Tibial artery (tissue), 4 donors: ENCODE results near the gene RBMS3.

Source experiments
- DNase-seq, 2 donors: peaks; one replicate each; pipeline ENCODE4 v3.0.0-alpha.2; 2019
- H3K27ac ChIP-seq, 2 donors: fragments of 200-600 bp; sonication (generic) in 1 of 2; 1 replicate in 1 of 2; 2 replicates in 1 of 2; pipeline ENCODE4 v1.5.1; 2018 to 2019; ENCODE audit warnings: mild to moderate bottlenecking in 1 of 2
- H3K27me3 ChIP-seq, 2 donors: fragments of 200-600 bp; sonication (generic) in 1 of 2; one replicate each; pipeline versions ENCODE4 v1.5.1 to v1.6.0; 2016 to 2019
- H3K36me3 ChIP-seq, 3 donors: fragments of 200-600 bp; sonication (generic) in 2 of 3; one replicate each; pipeline ENCODE4 v1.5.1; 2016 to 2019; ENCODE audit warnings: mild to moderate bottlenecking in 2 of 3
- H3K4me1 ChIP-seq, 4 donors: fragments of 200-600 bp; sonication (generic) in 2 of 4; 1 replicate in 3 of 4; 2 replicates in 1 of 4; pipeline ENCODE4 v1.5.1; 2016 to 2019
- H3K4me3 ChIP-seq, 2 donors: fragments of 200-600 bp; sonication (generic) in 1 of 2; 1 replicate in 1 of 2; 2 replicates in 1 of 2; pipeline ENCODE4 v1.5.1; 2018 to 2019; ENCODE audit warnings: mild to moderate bottlenecking in 2 of 2
- H3K9me3 ChIP-seq, 3 donors: fragments of 200-600 bp; sonication (generic) in 1 of 3; one replicate each; pipeline ENCODE4 v1.5.1; 2016 to 2019
- intact Hi-C: fragments of 100-400 bp; cut with DNase I; formaldehyde crosslinking; loops from one replicate; pipeline ENCODE4 v1.15.0; 2023; ENCODE audit warnings: low total_unique reads
- TF ChIP-seq, protein P1 (sequence below), 2 experiments: fragments of 200-600 bp in 1 of 2; fragments of 450-650 bp in 1 of 2; IDR thresholded peaks; one replicate each; pipeline ENCODE4 v1.5.1; 2017 to 2019; ENCODE audit warnings: antibody characterized with exemption in 2 of 2, mild to moderate bottlenecking in 1 of 2, moderate library complexity in 1 of 2

Gene RBMS3

DNA sequence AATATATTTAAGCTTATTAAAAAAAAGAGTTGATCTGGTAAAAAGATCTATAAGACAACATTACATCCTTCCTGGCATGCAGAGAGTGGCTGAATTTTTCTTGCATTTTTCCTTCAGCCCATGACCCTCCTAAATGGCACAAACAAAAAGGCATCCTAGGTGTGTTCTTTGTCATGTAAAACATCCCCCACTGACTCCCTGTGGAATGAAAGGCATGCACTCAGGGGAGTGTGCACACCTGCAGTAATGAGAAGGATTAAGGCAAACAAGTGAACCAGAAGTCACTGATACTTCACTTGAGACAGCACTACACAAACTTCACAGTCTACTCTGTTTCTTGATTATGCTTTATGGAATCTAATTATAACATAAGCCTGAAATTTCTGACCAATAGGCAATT, 195.0 kb downstream of the RBMS3 start:
- H3K36me3 ChIP-seq, result no peaks in the 10 kb centered on the region
- TF ChIP-seq, protein P1, sequence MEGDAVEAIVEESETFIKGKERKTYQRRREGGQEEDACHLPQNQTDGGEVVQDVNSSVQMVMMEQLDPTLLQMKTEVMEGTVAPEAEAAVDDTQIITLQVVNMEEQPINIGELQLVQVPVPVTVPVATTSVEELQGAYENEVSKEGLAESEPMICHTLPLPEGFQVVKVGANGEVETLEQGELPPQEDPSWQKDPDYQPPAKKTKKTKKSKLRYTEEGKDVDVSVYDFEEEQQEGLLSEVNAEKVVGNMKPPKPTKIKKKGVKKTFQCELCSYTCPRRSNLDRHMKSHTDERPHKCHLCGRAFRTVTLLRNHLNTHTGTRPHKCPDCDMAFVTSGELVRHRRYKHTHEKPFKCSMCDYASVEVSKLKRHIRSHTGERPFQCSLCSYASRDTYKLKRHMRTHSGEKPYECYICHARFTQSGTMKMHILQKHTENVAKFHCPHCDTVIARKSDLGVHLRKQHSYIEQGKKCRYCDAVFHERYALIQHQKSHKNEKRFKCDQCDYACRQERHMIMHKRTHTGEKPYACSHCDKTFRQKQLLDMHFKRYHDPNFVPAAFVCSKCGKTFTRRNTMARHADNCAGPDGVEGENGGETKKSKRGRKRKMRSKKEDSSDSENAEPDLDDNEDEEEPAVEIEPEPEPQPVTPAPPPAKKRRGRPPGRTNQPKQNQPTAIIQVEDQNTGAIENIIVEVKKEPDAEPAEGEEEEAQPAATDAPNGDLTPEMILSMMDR (IDR thresholded peaks at IDR 0.05), result no peak
- peaks cover 0 to 19% (median 1%) of the 10 kb centered on the region in 4 donors for H3K4me1 ChIP-seq
- intact Hi-C loops, result no loop called here
- no peak overlapping the region for H3K27ac ChIP-seq
- H3K9me3 ChIP-seq, result no peaks in the 10 kb centered on the region
- no peaks in the 10 kb centered on the region for H3K27me3 ChIP-seq
- no peak for DNase-seq
- H3K4me3 ChIP-seq, result no peak overlapping the region

DNA sequence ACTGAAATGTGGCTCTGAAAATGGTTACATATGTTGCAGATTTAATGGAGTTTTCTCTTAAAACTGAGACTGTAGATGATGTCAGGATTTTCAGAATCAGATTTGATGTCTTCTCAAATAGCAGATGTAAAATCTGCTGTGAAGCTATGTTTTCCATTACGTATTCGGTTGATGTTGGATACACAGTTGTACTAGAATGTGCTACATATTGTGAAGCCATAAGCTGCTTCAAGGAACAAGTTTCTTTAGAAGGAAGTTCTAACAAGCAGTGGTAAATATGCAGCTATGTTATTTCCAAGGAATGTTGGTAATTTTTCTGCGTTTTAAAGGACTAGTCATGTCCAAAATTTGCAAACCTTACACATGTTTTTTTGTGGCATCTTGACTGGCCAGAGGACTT, 197.7 kb downstream of the RBMS3 start:
- Histone ChIP-seq H3K36me3 (no peaks in the 10 kb centered on the region), H3K4me1 (peaks cover 0 to 39% (median 1%) of the 10 kb centered on the region in 4 donors), H3K27me3 (no peaks in the 10 kb centered on the region), H3K9me3 (no peaks in the 10 kb centered on the region), H3K4me3 (no peak overlapping the region), H3K27ac (no peak overlapping the region)
- intact Hi-C loops, result no loop called here
- TF ChIP-seq, protein P1 (IDR thresholded peaks at IDR 0.05), result no peak
- DNase-seq, result no peak

DNA sequence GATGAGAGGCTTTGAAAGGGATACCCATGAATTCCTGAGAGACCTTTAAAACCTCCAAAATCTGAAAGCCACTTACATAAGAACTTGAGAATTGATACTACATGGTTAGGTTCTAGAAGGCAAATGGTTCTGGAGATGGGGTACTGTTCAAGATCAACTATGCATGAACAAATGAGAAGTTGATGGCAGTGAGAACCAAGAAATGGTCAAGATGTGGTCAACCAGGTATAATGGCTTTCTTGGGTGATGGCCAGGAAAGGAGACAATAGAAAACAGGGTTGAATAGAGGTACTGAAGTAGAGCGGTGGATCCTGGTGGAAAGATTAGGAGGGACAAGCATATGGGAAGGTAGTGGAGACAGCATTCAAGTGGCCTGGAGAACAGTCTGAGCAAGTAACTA, 200.4 kb downstream of the RBMS3 start:
- H3K36me3 ChIP-seq, result no peaks in the 10 kb centered on the region
- H3K27me3 ChIP-seq, result no peaks in the 10 kb centered on the region
- no peaks in the 10 kb centered on the region for H3K9me3 ChIP-seq
- H3K4me3 ChIP-seq, result no peak overlapping the region
- H3K27ac ChIP-seq, result no peak overlapping the region
- TF ChIP-seq, protein P1 (IDR thresholded peaks at IDR 0.05), result no peak
- intact Hi-C loops, result no loop called here
- DNase-seq, result no peak
- H3K4me1 ChIP-seq, result peaks cover 0 to 32% (median 0%) of the 10 kb centered on the region in 4 donors

DNA sequence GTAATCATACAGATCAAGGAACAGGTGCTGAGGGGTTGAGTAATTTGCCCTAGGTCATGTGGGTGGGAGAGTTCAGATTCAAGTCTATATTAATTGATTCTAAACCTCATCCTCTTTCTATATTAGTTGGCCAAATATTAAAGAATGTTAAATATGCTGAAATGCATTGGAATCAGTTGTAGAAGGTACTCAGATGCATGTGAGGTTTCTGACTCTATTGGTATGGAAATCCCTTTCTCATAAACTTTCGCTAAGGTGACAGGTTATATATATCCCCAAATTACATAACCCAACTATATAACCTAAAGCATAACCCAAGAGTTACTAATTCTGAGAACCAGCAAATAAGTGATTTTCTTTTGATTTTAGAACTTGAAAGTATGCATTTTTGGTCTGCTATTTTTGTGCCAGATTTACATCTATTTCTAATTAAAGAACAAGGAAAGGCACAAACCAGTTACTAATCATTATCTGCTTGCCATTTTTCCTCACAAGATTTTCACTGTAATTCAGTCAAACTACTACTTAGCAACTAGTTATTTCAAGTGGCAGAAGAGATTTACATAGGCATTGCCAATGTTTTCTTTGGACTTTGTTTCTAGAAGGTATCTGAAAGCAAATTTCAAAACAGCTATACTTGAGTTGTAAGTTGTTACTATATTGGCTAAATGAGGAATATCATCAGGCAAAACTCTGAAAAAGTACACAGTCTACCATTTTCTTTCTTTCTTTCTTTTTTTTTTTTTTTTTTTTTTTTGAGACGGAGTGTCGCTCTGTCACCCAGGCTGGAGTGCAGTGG, 201.3 kb downstream of the RBMS3 start:
- intact Hi-C loops, result no loop called here
- H3K4me1 ChIP-seq, result peaks cover 0 to 37% (median 0%) of the 10 kb centered on the region in 4 donors
- no peak for DNase-seq
- no peak overlapping the region for H3K27ac ChIP-seq
- no peaks in the 10 kb centered on the region for H3K9me3 ChIP-seq
- no peaks in the 10 kb centered on the region for H3K27me3 ChIP-seq
- TF ChIP-seq, protein P1 (IDR thresholded peaks at IDR 0.05), result no peak
- no peaks in the 10 kb centered on the region for H3K36me3 ChIP-seq
- no peak overlapping the region for H3K4me3 ChIP-seq

DNA sequence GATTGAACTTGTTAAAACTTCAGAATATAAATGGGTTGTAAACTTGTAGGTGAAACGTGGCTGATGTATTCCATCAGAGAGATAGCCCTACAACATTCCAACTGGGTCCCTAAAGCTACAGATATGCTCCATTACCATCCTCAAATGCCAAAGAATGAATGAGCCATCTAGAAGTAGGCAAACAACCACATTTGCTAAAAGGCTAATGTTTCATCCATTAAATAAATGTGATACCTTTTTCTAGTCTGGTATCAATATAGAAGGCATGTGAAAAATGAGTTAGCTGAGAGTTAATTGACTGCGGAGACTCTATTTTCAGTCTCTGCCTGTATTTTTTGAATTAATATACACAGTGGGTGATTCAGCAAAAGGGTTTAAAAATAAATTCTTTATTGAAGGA, 203.8 kb downstream of the RBMS3 start:
- no peak for DNase-seq
- H3K4me3 ChIP-seq, result no peak overlapping the region
- no peaks in the 10 kb centered on the region for H3K9me3 ChIP-seq
- peaks cover 0 to 32% (median 0%) of the 10 kb centered on the region in 4 donors for H3K4me1 ChIP-seq
- no peak overlapping the region for H3K27ac ChIP-seq
- H3K27me3 ChIP-seq, result no peaks in the 10 kb centered on the region
- intact Hi-C loops, result no loop called here
- peaks cover 0 to 8% (median 0%) of the 10 kb centered on the region in 3 donors for H3K36me3 ChIP-seq
- TF ChIP-seq, protein P1 (IDR thresholded peaks at IDR 0.05), result no peak
